ENCODE data around the gene LMAN1L.
"Not testable (repeated sequence)": the region's sequence is repeated elsewhere in the genome, so short reads cannot be mapped to it uniquely, and the experiment has no call there.

LMAN1L gene

GRCh38 chr15:74782259-74783071, 30.2 kb upstream of the LMAN1L start:
- peak; percentile 64 for DNase-seq

- DNase-seq: no peak
These were observed 29.4 kb upstream of the LMAN1L start for GRCh38 chr15:74783072-74783807.

- DNase-seq: no peak
These were observed 28.8 kb upstream of the LMAN1L start for GRCh38 chr15:74783808-74784175.

- no peak for DNase-seq
These were observed 28.0 kb upstream of the LMAN1L start for GRCh38 chr15:74784426-74785193.

GRCh38 chr15:74785194-74786032, 27.2 kb upstream of the LMAN1L start:
- no peak for DNase-seq

GRCh38 chr15:74786081-74786480, 26.6 kb upstream of the LMAN1L start:
- not testable (repeated sequence) for DNase-seq

GRCh38 chr15:74786551-74787165, 26.0 kb upstream of the LMAN1L start:
- no peak for DNase-seq

- DNase-seq: peak; percentile 83
These were observed 25.2 kb upstream of the LMAN1L start for GRCh38 chr15:74787251-74788041.

GRCh38 chr15:74788042-74788682, 24.5 kb upstream of the LMAN1L start:
- DNase-seq: no peak

- peak; percentile 45 for DNase-seq
These were observed 23.9 kb upstream of the LMAN1L start for GRCh38 chr15:74788683-74789151.

GRCh38 chr15:74789171-74789631, 23.4 kb upstream of the LMAN1L start:
- no peak for DNase-seq

GRCh38 chr15:74789741-74790079, 22.9 kb upstream of the LMAN1L start:
- DNase-seq: no peak

GRCh38 chr15:74790080-74790916, 22.3 kb upstream of the LMAN1L start:
- no peak for DNase-seq

- DNase-seq: no peak
These were observed 21.6 kb upstream of the LMAN1L start for GRCh38 chr15:74791007-74791406.

GRCh38 chr15:74791667-74792066, 21.0 kb upstream of the LMAN1L start:
- DNase-seq: no peak

GRCh38 chr15:74792227-74793016, 20.2 kb upstream of the LMAN1L start:
- no peak for DNase-seq

GRCh38 chr15:74793135-74794028, 19.3 kb upstream of the LMAN1L start:
- peak; percentile 82 for DNase-seq

Measured in activated CD4-positive, alpha-beta T cell treated with anti-CD3 and anti-CD28 coated beads, Interleukin-2, amount 50 U/mL, for 1 hour (primary cell).